Neural crest cell (in vitro differentiated cells): ENCODE results near the gene LRFN5. TPM values are rescaled to one million over a fixed set of nuclear protein-coding genes. Genes with fewer than 3 reads are reported as not detected.

Experiments
- DNase-seq: peaks from one replicate; pipeline ENCODE4 v3.0.0; 2021; ENCODE audit warnings: low read depth, mixed read lengths, low spot score
- H3K27ac Mint-ChIP-seq: one replicate; pipeline ENCODE4 v1.8.0; 2021; ENCODE audit warnings: mild to moderate bottlenecking, mixed read lengths; ENCODE audit not compliant: unreplicated experiment
- H3K27me3 Mint-ChIP-seq: 2 replicates; pipeline ENCODE4 v1.8.0; 2021; ENCODE audit warnings: low read depth, mild to moderate bottlenecking, mixed read lengths
- H3K36me3 Mint-ChIP-seq: 2 replicates; pipeline ENCODE4 v1.8.0; 2021; ENCODE audit warnings: low read depth, mild to moderate bottlenecking, mixed read lengths
- H3K4me1 Mint-ChIP-seq: 2 replicates; pipeline ENCODE4 v1.8.0; 2021; ENCODE audit warnings: mixed read lengths
- H3K4me3 Mint-ChIP-seq: one replicate; pipeline ENCODE4 v1.8.0; 2021; ENCODE audit warnings: mild to moderate bottlenecking, mixed read lengths
- H3K9me3 Mint-ChIP-seq: 2 replicates; pipeline ENCODE4 v1.8.0; 2021; ENCODE audit warnings: mixed read lengths
- CTCF ChIP-seq: fragments of 200-600 bp; sonication (generic); conservative IDR thresholded peaks from 2 replicates; pipeline ENCODE4 v1.5.0; 2021; ENCODE audit warnings: antibody characterized with exemption, mild to moderate bottlenecking
- total RNA-seq: library from RNA; stranded (reverse); gene quantifications from 2 replicates; pipeline ENCODE4 v1.2.1, GENCODE V29; 2021

LRFN5 gene
- total RNA-seq, 1 donor from 2014 or later: 1.3 TPM

GRCh38 chr14:41872931-41873685 lies 266.4 kb downstream of the LRFN5 start:
- H3K27ac Mint-ChIP-seq: no peak overlapping the region

GRCh38 chr14:41873686-41874317 lies 267.1 kb downstream of the LRFN5 start:
- Mint-ChIP-seq H3K27me3 (no peaks in the 10 kb centered on the region), H3K4me1 (no peaks in the 10 kb centered on the region), H3K4me3 (no peak overlapping the region), H3K27ac (no peak overlapping the region), H3K36me3 (no peaks in the 10 kb centered on the region), H3K9me3 (peaks cover 4% of the 10 kb centered on the region)
- no peak for TF ChIP-seq CTCF
- DNase-seq: no peak

More at GRCh38 chr14:41872931-41873685, 266.4 kb downstream of the LRFN5 start:
- Mint-ChIP-seq H3K4me1 (no peaks in the 10 kb centered on the region), H3K9me3 (peaks cover 4% of the 10 kb centered on the region), H3K27me3 (no peaks in the 10 kb centered on the region), H3K36me3 (no peaks in the 10 kb centered on the region), H3K4me3 (no peak overlapping the region)
- TF ChIP-seq CTCF: no peak
- DNase-seq: no peak

- Mint-ChIP-seq H3K27me3 (no peaks in the 10 kb centered on the region), H3K36me3 (no peaks in the 10 kb centered on the region), H3K4me3 (no peak overlapping the region), H3K4me1 (no peaks in the 10 kb centered on the region), H3K9me3 (peaks cover 2% of the 10 kb centered on the region), H3K27ac (no peak overlapping the region)
- DNase-seq: no peak
- TF ChIP-seq CTCF: no peak
These were observed 268.4 kb downstream of the LRFN5 start for GRCh38 chr14:41875116-41875515.

GRCh38 chr14:41878321-41878720 lies 271.6 kb downstream of the LRFN5 start:
- Mint-ChIP-seq H3K9me3 (no peaks in the 10 kb centered on the region), H3K36me3 (no peaks in the 10 kb centered on the region), H3K4me3 (no peak overlapping the region), H3K27me3 (no peaks in the 10 kb centered on the region), H3K4me1 (no peaks in the 10 kb centered on the region), H3K27ac (no peak overlapping the region)
- no peak for DNase-seq
- no peak for TF ChIP-seq CTCF

GRCh38 chr14:41891624-41892023 lies 284.9 kb downstream of the LRFN5 start:
- DNase-seq: no peak
- no peak for TF ChIP-seq CTCF
- Mint-ChIP-seq H3K9me3 (no peaks in the 10 kb centered on the region), H3K27me3 (no peaks in the 10 kb centered on the region), H3K36me3 (no peaks in the 10 kb centered on the region), H3K4me3 (no peak overlapping the region), H3K27ac (no peak overlapping the region), H3K4me1 (no peaks in the 10 kb centered on the region)
